SK-N-SH (cell line): ENCODE results near the gene GPR161. TPM values are rescaled to one million over a fixed set of nuclear protein-coding genes. Genes with fewer than 3 reads are reported as not detected.

ENCODE experiments used
- CTCF ChIA-PET: fragments of 300-600, 350-600 bp; formaldehyde crosslinking; extraction: SDS; loops from one replicate; lab custom pipeline; 2021; lab: Yijun Ruan, JAX
- POLR2A ChIA-PET: fragments of 350-600 bp; sonication (Branson Sonifier 250); formaldehyde crosslinking; extraction: SDS; loops from one replicate; lab custom pipeline; 2020; ENCODE audit warnings: antibody characterized with exemption, inconsistent platforms; lab: Yijun Ruan, JAX
- DNase-seq: peaks from one replicate; pipeline ENCODE4 v3.0.0; 2012
- H2AFZ ChIP-seq: fragments of 200-600 bp; sonication (generic); 2 replicates; pipeline ENCODE4 v1.8.1; 2016; ENCODE audit warnings: antibody characterized with exemption, mild to moderate bottlenecking, low read depth
- H3F3A ChIP-seq: fragments of 200-600 bp; sonication (generic); replicated peaks from 2 replicates; pipeline ENCODE3; 2016; ENCODE audit warnings: antibody characterized with exemption, mild to moderate bottlenecking; ENCODE audit not compliant: insufficient read depth
- H3K27ac ChIP-seq, 2 experiments: fragments of 200-500 bp in 1 of 2; fragments of 200-600 bp in 1 of 2; sonication (Bioruptor generic) in 1 of 2; sonication (generic), shearing (Covaris generic) in 1 of 2; 2 replicates each; pipeline versions ENCODE4 v1.5.1 to v1.6.1; 2014 to 2016; ENCODE audit warnings: low read depth in 2 of 2, inconsistent platforms in 1 of 2, low read length in 1 of 2, mild to moderate bottlenecking in 1 of 2, mixed read lengths in 1 of 2
- H3K27me3 ChIP-seq: fragments of 200-600 bp; sonication (generic), shearing (Covaris generic); 2 replicates; pipeline ENCODE4 v1.6.1; 2016; ENCODE audit warnings: mixed run types; ENCODE audit not compliant: insufficient read depth
- H3K36me3 ChIP-seq, 2 experiments: fragments of 200-500 bp in 1 of 2; fragments of 200-600 bp in 1 of 2; sonication (Bioruptor generic) in 1 of 2; sonication (generic) in 1 of 2; replicated peaks in 1 of 2; 2 replicates each; pipeline versions ENCODE3 to v1.5.1; 2014 to 2016; ENCODE audit warnings: low read length in 1 of 2, mild to moderate bottlenecking in 1 of 2; ENCODE audit not compliant: insufficient read depth in 2 of 2, control insufficient read depth in 1 of 2
- H3K4me1 ChIP-seq, 2 experiments: fragments of 200-500 bp in 1 of 2; fragments of 200-600 bp in 1 of 2; sonication (Bioruptor generic) in 1 of 2; sonication (generic), shearing (Covaris generic) in 1 of 2; 2 replicates each; pipeline versions ENCODE4 v1.5.1 to v1.6.1; 2014 to 2016; ENCODE audit warnings: low read depth in 1 of 2, low read length in 1 of 2, mixed run types in 1 of 2; ENCODE audit not compliant: insufficient read depth in 2 of 2, control insufficient read depth in 1 of 2
- H3K4me2 ChIP-seq: fragments of 200-600 bp; sonication (generic), shearing (Covaris generic); 2 replicates; pipeline ENCODE4 v1.6.1; 2017; ENCODE audit warnings: mixed run types
- H3K4me3 ChIP-seq, 2 experiments: fragments of 200-500 bp in 1 of 2; fragments of 200-600 bp in 1 of 2; sonication (Bioruptor generic) in 1 of 2; sonication (generic), shearing (Covaris generic) in 1 of 2; 2 replicates each; pipeline versions ENCODE4 v1.5.1 to v1.8.1; 2014 to 2016; ENCODE audit warnings: low read depth in 2 of 2, inconsistent platforms in 1 of 2, low read length in 1 of 2, mild to moderate bottlenecking in 1 of 2, mixed read lengths in 1 of 2, moderate library complexity in 1 of 2
- H3K79me2 ChIP-seq: fragments of 200-600 bp; sonication (generic); 2 replicates; pipeline ENCODE4 v1.8.1; 2017; ENCODE audit warnings: mild to moderate bottlenecking; ENCODE audit not compliant: insufficient read depth
- H3K9ac ChIP-seq: fragments of 200-600 bp; sonication (generic); 2 replicates; pipeline ENCODE4 v1.6.1; 2017; ENCODE audit warnings: mixed run types
- H3K9me2 ChIP-seq: fragments of 200-600 bp; sonication (generic); 2 replicates; pipeline ENCODE4 v1.6.1; 2017; ENCODE audit warnings: mixed run types
- H3K9me3 ChIP-seq: fragments of 200-600 bp; sonication (generic); 2 replicates; pipeline ENCODE4 v1.6.1; 2017; ENCODE audit warnings: mixed run types, mild to moderate bottlenecking, moderate library complexity
- H4K20me1 ChIP-seq: fragments of 200-600 bp; sonication (generic); 2 replicates; pipeline ENCODE4 v1.6.1; 2017; ENCODE audit warnings: mild to moderate bottlenecking, mixed run types; ENCODE audit not compliant: insufficient read depth
- EZH2phosphoT487 ChIP-seq: fragments of 200-600 bp; sonication (generic); IDR thresholded peaks from 2 replicates; pipeline ENCODE4 v1.6.1; 2017; ENCODE audit warnings: low read depth, mixed run types, mild to moderate bottlenecking, antibody characterized with exemption, moderate library complexity, borderline replicate concordance
- FOSL2 ChIP-seq: IDR thresholded peaks from 2 replicates; pipeline ENCODE4 v1.4.0; 2012; ENCODE audit warnings: low read depth, mild to moderate bottlenecking, moderate library complexity, borderline replicate concordance
- FOXM1 ChIP-seq: IDR thresholded peaks from 2 replicates; pipeline ENCODE4 v1.4.0; 2012; ENCODE audit warnings: low read depth, mild to moderate bottlenecking
- MXI1 ChIP-seq: IDR thresholded peaks from 2 replicates; pipeline ENCODE4 v1.6.1; 2012; ENCODE audit warnings: mild to moderate bottlenecking, low read depth, low read length, improper control_type of control experiment
- RXRA ChIP-seq: IDR thresholded peaks from 2 replicates; pipeline ENCODE4 v1.4.0; 2012; ENCODE audit warnings: low read depth, mild to moderate bottlenecking, borderline replicate concordance
- SMC3 ChIP-seq: IDR thresholded peaks from 2 replicates; pipeline ENCODE4 v1.6.1; 2012; ENCODE audit warnings: low read depth, low read length, improper control_type of control experiment
- USF1 ChIP-seq: IDR thresholded peaks from 2 replicates; pipeline ENCODE4 v1.4.0; 2012; ENCODE audit warnings: low read depth, borderline replicate concordance
- USF2 ChIP-seq: fragments of 150-350 bp; IDR thresholded peaks from 2 replicates; pipeline ENCODE4 v1.6.1; 2017; ENCODE audit warnings: antibody characterized with exemption, low read length, low read depth, borderline replicate concordance
- whole genome bisulfite sequencing: methylation state at CpG from one replicate; pipeline ENCODE4 v1.1.6; 2017; ENCODE audit warnings: low lambda C conversion rate; 5-methylcytosine and 5-hydroxymethylcytosine counted together
- polyA plus RNA-seq, 3 experiments: library from polyadenylated mRNA; depleted of rRNA; stranded (reverse); fragments of >200 nt; gene quantifications; 2 replicates each; pipeline ENCODE4 v1.2.3, GENCODE V29; 2012
- TF ChIP-seq, protein P1 (sequence below): IDR thresholded peaks from 2 replicates; pipeline ENCODE4; 2012

GPR161 gene
- polyA plus RNA-seq, 1 of the 3 experiments (the other 2 are of a cell fraction): 20.1 TPM

GRCh38 chr1:168178227-168178637 is 41.5 kb upstream of the GPR161 start:
- peaks cover 41% of the 10 kb centered on the region for H3K79me2 ChIP-seq
- DNase-seq: no peak
- H2AFZ ChIP-seq: peak overlapping the region; percentile 92
- POLR2A ChIA-PET: no interaction called here
- H3K9me2 ChIP-seq: no peaks in the 10 kb centered on the region
- H3K36me3 ChIP-seq: peaks cover 0 to under 1% of the 10 kb centered on the region in 2 experiments
- H4K20me1 ChIP-seq: no peaks in the 10 kb centered on the region
- H3K4me1 ChIP-seq: peaks cover 0 to 4% of the 10 kb centered on the region in 2 experiments; a peak in 1 of 4 replicates
- H3K27me3 ChIP-seq: no peaks in the 10 kb centered on the region
- H3F3A ChIP-seq: peaks cover 20% of the 10 kb centered on the region
- WGBS: 63% methylated on average over 5 of the region's 5 CpGs
- TF ChIP-seq USF2: no peak
- TF ChIP-seq FOSL2: no peak
- no peak for TF ChIP-seq SMC3
- TF ChIP-seq RXRA: no peak
- TF ChIP-seq MXI1: no peak
- no peak for TF ChIP-seq USF1
- no peak for TF ChIP-seq EZH2phosphoT487
- no peak for TF ChIP-seq FOXM1
- TF ChIP-seq, all 33 proteins: peak for 0
- H3K27ac ChIP-seq: peak overlapping the region; percentile 84 to 91
- peak overlapping the region; percentile 80 to 97; a peak in 3 of 4 replicates for H3K4me3 ChIP-seq
- CTCF ChIA-PET: interaction anchor here (1.1 to 1.8 kb wide), 3 partner anchors 33 to 57 kb away, joined by 3 to 5 read pairs (median 4); no protein-coding TSS in a partner anchor
- peak overlapping the region; percentile 18; the same call in 1 of the 2 replicates for H3K4me2 ChIP-seq
- H3K9me3 ChIP-seq: no peaks in the 10 kb centered on the region
- peak overlapping the region; percentile 21; the same call in 1 of the 2 replicates for H3K9ac ChIP-seq

DNA sequence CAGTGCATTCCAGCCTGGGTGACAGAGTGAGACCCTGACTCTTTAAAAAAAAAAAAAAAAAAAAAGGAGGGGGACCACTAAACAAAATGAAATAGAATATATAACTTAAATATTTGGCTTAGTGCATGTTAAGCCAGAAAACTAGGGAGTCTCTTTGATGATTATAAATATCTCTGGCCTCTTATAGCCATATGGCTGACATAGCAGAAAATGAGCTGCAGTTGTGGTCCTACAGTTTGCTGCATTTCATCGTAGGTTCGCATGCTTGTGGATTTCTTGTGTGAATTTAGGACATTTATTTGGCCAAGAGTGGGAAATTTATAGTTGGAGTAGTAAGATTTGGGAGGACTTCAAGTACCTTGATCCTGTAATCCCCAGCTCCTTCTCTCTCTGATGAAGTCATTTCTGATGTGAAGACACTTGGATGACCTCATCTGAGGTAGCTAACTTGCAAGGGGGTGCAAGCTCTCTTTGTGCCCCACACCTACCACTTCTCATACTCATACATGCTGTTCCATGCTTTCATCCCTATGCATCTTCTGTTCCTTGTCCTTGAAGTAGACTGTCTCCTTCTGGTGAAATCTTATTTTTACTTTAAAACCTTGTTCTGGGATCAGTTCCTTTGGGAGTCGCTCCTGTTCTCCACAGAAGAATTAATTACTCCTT is 35.7 kb upstream of the GPR161 start:
- POLR2A ChIA-PET: no interaction called here
- Histone ChIP-seq H3K36me3 (no peaks in the 10 kb centered on the region), H3K79me2 (no peaks in the 10 kb centered on the region), H3F3A (no peaks in the 10 kb centered on the region)
- WGBS: 93% methylated on average over 3 of the region's 3 CpGs
- no peak for TF ChIP-seq USF1
- TF ChIP-seq, protein P1, sequence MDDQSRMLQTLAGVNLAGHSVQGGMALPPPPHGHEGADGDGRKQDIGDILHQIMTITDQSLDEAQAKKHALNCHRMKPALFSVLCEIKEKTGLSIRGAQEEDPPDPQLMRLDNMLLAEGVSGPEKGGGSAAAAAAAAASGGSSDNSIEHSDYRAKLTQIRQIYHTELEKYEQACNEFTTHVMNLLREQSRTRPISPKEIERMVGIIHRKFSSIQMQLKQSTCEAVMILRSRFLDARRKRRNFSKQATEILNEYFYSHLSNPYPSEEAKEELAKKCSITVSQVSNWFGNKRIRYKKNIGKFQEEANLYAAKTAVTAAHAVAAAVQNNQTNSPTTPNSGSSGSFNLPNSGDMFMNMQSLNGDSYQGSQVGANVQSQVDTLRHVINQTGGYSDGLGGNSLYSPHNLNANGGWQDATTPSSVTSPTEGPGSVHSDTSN: no peak
- TF ChIP-seq, all 33 proteins: peak for 0
- H3K4me1 ChIP-seq: no peaks in the 10 kb centered on the region
- H3K9ac ChIP-seq: no peak overlapping the region
- H3K9me2 ChIP-seq: no peaks in the 10 kb centered on the region
- no peaks in the 10 kb centered on the region for H3K9me3 ChIP-seq
- H3K4me2 ChIP-seq: no peak overlapping the region
- no peak overlapping the region for H3K27ac ChIP-seq
- no peak overlapping the region for H2AFZ ChIP-seq
- H3K4me3 ChIP-seq: no peak overlapping the region
- CTCF ChIA-PET: interaction anchor here (1.0 to 1.1 kb wide), 2 partner anchors 26 to 27 kb away, joined by 4 to 5 read pairs; no protein-coding TSS in a partner anchor
- no peaks in the 10 kb centered on the region for H4K20me1 ChIP-seq
- H3K27me3 ChIP-seq: no peaks in the 10 kb centered on the region
- no peak for DNase-seq
